Iris pigment epithelial cell (primary cell): Measurements from ENCODE around the gene CTU2.

Experiments used
- DNase-seq: peaks from one replicate; pipeline ENCODE4 v3.0.0-alpha.2; 2011; ENCODE audit warnings: low read depth

Gene CTU2

GRCh38 chr16:88714420-88715302, 8.4 kb downstream of the CTU2 start:
- no peak for DNase-seq

DNA sequence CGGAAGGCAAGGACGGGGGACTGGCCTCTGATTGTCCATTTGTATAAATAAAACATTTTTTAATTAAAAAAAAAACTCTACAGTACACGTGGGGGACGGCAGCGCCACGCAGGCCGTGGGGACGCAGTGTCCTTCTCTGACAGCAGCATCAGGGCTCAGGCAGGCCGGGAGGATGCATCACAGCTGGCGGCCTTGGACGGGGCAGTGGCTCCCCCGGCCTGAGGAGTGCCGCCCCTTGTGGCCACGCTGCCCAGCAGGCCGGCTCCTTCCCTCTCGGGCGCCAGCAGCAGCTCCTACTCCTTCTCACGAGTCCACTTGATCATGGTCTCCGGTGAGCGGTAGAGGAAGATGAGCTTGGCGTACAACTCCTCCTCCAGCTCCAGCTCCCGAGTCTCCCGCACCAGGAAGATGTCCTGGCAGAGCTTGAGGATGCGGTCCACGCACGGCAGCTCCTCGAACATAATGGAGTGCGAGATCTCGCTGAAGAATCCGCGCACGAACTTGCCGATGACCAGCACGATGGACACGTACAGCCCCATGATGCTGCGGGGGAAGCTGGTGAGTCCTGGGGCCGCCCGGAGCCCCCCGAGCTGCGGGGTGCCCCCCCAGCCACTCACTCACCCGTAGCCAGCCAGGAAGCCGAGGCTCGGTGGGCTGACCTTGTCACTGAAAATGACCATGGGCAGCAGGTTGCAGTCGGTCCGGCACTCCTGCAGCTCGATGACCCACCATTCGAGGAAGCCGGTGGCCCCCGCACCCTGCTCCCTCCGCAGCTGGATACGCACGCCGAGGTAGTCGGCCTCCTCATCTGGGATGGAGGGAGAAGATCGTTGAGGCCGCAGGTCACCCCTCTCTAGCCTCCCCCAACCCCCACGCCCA, 9.2 kb downstream of the CTU2 start:
- DNase-seq, result no peak

GRCh38 chr16:88716201-88716600, 9.9 kb downstream of the CTU2 start:
- DNase-seq, result no peak

GRCh38 chr16:88716601-88717001, 10.3 kb downstream of the CTU2 start:
- DNase-seq, result no peak

DNA sequence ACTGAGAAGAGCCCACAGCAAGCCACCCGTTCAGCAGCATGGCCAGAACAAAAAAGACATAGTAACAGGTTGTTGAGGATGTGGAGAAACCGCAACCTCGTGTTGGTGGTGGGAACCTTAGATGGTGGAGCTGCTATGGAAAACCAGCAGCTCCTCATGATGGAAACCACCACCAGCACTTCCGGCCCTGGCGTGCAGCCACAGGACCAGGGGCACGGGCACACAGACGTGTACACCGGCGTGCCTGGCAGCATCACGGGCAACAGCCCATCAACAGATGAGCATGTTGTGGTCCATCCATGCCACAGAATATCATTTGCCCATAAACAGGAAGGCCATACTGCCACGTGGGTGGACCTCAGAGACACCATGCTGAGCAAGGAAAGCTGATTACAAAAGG, 11.9 kb downstream of the CTU2 start:
- no peak for DNase-seq

DNA sequence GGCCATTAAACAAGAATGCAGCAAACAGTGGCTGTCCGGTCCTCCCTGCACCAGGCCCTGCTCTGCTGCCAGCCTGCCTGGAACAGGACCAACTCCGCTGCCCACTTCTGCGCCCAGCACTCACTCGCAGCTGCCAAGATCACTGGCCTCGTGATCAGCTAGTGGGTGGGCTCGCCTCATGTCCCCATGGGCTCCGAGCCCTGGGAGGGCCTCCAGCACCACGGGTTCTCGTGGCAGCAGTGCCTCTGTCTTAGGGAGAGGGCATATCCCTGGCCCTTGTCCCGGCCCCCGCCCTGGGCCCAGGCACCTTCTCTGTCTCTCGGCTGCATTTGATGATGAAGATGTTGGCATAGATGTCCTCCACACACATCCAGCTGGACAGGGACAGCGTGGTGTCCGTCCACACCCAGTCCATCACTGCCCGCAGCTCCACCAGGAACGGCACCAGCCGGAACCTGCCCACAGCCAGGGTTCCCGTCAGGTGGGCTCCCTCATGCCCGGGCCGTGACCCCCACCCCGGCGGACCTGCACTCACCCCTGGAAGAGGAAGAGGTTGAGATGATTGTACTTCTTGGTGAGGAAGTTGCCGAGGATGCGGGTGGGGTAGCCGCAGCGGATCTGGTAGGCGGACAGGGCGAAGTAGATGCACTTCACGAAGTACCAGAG, 13.1 kb downstream of the CTU2 start:
- no peak for DNase-seq

DNA sequence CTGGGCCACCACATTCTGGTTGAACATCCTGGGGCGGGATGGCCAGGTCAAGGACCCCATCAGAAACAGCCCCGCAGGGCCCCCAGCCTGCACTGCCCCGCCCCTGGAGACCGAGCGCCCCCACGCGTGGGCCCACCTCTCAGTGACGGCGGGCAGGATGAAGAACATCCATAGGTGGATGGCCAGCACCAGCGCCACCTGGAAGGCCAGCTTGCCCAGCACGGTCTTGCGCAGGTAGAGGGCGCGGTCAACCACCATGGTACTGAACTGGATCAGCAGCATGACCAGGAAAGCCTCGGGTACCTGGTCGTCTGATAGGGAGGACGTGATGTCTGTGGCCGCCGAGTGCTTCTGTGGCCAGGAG, 13.6 kb downstream of the CTU2 start:
- no peak for DNase-seq

DNA sequence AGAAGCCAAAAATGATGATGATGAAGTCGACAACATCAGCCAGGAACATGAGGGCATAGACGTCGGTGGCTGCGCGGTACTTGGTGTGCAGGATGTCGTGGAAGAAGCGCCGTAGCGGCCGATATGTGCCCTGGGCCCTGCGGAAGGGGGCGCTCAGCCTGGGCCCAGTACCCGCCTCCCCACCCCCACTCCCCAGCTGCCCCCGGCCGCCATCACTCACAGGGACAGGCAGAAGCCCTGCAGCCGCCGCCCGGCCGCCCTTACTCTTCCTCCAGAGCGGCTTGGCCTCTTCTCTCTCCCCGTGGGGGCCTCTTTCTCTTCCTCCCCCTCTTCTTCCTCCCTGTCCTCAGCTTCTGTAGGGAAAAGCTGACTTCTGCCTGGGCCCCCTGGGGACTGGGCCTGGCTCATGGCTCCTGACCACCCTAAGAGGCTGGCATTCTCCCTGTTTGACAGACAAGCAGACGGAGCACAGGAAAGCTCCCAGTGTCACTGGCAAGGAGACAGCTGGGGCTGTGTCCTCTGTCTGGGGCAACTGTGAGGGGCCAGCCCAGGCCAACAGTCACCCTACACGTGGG, 14.2 kb downstream of the CTU2 start:
- no peak for DNase-seq

- no peak for DNase-seq
These were observed 14.9 kb downstream of the CTU2 start for GRCh38 chr16:88721236-88721635.

GRCh38 chr16:88721815-88722755, 15.8 kb downstream of the CTU2 start:
- DNase-seq, result no peak

GRCh38 chr16:88722784-88723506, 16.6 kb downstream of the CTU2 start:
- no peak for DNase-seq

GRCh38 chr16:88723507-88723887, 17.2 kb downstream of the CTU2 start:
- no peak for DNase-seq

- no peak for DNase-seq
These were observed 17.6 kb downstream of the CTU2 start for GRCh38 chr16:88723911-88724310.

DNA sequence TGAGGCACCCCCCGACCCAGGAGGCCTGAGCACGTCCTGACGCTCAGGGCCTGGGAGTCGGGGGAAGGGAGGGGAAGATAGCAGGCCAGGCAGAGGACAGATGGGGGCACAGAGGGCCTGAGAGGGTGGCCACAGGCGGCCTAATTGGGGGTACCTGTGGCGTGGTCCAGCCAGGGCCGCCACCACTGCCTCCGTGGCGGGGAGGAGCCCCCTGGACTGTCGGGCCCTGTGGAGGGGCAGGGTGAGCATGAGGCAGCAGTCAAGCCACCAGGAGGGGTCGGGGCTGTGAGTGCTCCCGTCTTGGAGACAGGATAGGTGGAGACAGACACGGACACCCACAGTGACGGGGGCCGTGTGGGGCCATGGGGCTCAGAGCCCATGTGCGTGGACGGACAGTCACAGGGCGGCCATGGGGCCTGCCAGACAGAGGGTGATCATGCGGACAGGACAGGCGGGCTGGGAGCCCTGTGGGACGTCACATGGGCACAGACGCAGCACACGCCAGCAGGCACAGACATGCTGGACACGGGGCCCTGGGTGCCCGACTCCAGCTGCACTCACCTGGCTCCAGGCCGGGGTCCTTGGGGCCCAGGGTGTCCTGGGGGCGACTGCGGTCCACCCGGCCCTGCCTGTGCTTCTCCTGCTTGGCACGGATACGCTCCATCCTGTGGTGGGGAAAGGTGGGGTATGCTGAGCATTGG, 18.7 kb downstream of the CTU2 start:
- DNase-seq, result no peak

- DNase-seq, result no peak
These were observed 19.5 kb downstream of the CTU2 start for GRCh38 chr16:88725609-88726407.

GRCh38 chr16:88726408-88726749, 20.1 kb downstream of the CTU2 start:
- DNase-seq, result no peak

- DNase-seq, result no peak
These were observed 20.7 kb downstream of the CTU2 start for GRCh38 chr16:88726981-88727380.

- DNase-seq, result no peak
These were observed 21.6 kb downstream of the CTU2 start for GRCh38 chr16:88727871-88728270.
